Muscle of back (tissue), 11 donors: ENCODE measurements around the gene NDEL1. TPM values are rescaled to one million over a fixed set of nuclear protein-coding genes. Genes with fewer than 3 reads are reported as not detected.

Experiments used
- DNase-seq, 3 donors: peaks; one replicate each; pipeline versions ENCODE4 v3.0.0 to v3.0.0-alpha.2; 2013
- polyA plus RNA-seq, 10 donors: library from polyadenylated mRNA; unstranded; fragments of 120-200 nt; gene quantifications; one replicate each; pipeline ENCODE4 v1.2.1, GENCODE V29; 2013; ENCODE audit not compliant: insufficient read length in 10 of 10

Gene NDEL1
- polyA plus RNA-seq, 10 donors: 41.1 to 65.0 (median 52.6) TPM

GRCh38 chr17:8476741-8477140, 41.1 kb downstream of the NDEL1 start:
- no peak for DNase-seq

DNA sequence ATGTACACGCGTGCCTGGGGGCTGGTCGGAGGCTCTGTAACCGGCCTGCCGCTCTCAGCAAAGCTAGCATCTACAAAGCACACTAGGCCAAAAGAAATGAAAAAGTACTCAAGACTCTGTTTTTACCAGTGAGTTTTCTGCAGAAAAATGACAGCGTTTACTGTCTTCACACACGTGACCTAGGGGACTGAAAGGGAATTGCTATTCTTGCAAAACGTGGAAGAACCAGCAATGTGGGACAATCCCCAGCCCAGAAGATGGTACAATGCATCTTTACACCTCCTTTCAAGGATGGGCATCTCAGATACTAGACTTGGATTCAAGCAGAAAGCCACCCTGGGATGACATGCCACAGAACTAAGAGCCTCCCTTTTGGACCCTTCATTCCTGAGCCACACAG, 41.5 kb downstream of the NDEL1 start:
- no peak for DNase-seq

DNA sequence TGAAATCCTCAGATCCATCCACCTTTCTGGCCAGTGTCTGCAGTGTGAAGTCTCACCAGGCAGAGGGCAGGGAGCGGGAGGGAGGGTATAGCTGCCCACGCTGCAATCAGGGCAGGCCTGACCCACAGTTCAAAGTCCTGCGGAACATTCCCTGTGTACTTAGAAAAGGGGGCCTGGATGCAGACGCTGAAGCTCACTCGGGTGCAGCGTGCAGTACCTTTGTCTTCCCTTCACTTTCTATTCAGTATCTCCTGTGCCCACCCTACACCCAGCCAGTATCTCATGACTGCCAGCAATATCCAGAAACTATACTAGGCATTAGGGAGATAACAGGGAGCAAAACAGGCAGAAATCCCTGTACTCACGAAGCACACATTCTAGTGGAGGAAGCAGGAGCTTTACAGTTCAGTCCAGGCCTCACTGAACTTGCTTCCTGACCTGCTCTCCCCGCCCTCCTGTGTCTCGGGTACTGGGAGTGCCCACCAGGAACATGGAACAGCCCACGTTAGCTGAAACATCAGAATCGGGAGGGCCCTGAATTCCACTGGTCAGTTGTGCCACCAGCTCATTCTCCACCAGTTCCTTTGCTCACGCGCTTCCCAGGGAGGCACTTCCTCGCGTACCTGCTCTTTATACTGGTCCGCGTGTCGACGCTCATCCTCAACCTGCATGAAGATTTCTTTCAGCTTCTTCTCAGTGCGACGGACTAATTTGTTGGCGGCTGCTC, 42.2 kb downstream of the NDEL1 start:
- DNase-seq: no peak

DNA sequence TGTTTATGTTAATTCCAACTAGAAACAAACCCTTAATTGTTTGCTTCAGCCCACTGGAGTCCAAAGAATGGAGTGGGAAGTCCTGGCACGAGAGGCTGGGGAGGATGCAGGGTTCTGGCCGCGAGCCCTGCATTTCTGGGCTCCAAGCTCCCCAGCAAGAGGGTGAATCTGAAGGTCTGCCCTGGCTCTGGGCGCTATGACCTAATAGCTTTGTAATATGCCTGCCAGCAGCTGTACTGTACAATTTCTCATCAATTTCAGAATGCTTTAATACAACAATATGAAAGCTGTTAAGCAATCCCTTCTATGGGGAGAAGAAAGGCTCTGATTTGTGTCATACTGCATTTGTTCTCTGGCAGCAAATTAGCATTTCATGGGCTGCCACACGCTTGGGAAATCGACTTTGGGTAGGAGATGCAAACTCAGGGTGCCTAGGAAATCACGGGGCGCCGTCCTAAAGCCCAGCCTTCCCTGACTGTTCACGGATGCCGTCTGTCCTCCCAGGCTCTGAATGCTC, 43.8 kb downstream of the NDEL1 start:
- no peak for DNase-seq

DNA sequence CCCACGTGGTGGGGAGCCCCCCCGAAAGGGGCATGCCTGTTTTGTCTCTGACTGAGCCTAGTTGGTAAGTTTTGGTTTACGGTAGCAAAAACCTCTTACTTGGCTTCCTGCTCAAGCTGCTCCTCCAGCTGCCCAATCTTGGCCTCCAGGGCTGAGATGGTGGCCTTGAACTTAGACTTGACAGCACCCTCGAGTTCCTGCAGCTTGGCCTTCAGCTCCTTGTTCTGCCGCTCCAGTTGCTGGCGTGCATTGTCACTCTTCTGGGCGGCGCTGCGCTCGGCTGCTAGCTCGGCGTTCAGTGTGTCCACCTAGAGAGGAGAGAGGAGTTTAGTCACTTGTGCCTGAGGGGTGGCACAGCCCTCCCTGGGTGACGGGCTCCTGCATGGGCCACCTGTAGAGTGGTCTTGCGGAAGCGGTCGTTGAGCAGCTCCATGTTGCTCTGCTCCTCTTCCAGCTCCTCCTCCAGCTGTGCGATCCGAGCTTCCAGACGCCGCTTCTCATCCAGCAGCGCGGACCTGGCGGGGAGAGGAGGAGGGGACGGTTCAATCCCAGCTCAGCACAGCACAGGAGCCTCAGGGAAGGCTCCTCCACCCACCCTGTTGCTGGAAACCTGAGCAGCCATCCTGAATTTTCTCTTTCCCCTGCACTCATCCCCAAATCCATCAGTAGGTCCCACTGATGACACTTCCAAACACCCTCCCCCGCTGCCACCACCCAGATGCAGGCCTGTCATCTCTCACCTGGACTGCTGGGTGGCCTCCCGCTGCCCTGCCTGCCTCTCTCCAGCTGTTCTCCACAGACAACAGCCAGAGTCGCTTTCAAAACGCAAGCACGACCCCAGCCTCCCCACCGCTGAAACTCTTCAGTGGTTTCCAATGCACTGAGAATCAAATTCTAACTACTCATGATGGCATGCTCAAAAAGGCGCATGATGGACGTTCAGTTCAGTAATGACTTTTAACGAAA, 44.6 kb downstream of the NDEL1 start:
- no peak for DNase-seq

DNA sequence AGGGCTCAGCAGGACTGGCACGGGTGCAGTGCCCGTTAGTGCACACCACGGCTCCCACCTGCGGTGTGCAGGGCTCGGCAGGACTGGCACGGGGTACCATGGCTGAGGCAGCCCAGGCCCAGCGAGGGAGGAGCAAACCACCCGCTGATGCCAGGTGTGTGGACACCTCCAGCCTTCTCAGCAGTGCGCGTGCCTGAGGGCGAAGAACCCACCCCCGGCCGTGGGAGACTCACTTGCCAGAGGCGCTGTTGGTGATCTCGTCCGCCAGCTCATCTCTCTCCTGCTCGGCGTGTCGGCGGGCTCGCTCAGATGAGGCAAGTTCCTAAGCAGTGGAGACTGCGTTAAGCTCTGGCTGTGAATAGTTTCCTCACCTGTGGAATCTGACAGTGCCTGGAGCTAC, 45.4 kb downstream of the NDEL1 start:
- no peak for DNase-seq

- no peak for DNase-seq
Measured at GRCh38 chr17:8481703-8482102, 46.0 kb downstream of the NDEL1 start.

- DNase-seq: no peak
Measured at GRCh38 chr17:8482546-8482945, 46.9 kb downstream of the NDEL1 start.

DNA sequence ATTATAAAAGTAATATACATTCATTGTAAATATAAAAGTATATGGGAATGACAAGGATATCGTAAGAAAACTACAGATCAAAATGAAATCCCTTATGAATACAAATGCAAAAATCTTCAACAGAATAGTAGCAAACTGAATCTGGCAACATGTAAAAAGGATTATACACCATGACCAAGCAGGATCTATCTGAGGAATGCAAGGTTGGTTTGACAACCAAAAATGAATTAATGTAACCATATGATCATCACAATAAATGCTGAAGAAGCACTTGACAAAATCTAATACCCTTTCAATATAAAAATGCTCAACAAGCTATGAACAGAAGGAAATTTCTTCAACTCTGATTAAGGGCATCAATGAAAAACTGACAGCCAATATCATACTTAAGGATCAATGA, 48.8 kb downstream of the NDEL1 start:
- no peak for DNase-seq

DNA sequence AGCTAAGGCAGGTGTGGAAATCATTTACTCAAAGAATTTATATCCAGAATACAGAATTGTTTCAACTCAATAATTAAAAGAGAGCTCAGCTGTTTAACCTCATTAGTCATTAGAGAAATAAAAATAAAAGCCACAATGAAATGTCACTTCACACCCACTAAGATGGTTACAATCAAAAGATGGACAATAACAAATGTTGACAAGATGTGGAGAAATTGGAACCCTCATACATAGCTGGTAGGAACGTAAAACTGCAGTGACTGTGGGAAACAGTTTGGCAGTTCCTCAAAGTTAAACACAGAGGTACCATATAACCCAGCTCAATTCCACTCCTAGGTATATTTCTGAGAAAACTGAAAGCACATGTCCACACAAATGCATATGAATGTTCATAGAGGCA, 49.8 kb downstream of the NDEL1 start:
- no peak for DNase-seq

DNA sequence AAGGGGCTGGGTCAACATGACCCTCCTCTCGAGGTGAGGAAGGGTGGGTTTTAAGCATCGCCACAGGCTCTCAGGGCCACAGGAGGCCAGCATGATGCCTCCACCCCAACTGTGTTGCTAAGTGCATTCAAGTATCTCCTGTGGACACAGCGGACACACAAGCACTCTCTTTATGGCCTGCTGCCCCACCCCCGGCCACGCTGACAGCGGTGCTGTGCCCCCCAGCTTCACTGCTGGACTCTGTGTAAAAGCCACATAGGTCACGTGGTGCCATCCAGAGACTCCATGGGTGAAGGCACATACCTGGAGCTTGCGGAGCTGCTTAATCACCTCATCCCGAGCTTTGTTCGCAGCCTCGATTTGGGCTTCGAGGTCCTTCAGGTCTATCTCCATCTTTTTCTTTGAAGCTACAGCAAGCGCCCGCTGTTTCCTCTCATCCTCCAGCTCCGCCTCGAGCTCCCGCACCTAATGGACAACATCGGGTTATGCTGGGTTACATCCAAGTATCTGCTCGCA, 51.5 kb downstream of the NDEL1 start:
- no peak for DNase-seq

DNA sequence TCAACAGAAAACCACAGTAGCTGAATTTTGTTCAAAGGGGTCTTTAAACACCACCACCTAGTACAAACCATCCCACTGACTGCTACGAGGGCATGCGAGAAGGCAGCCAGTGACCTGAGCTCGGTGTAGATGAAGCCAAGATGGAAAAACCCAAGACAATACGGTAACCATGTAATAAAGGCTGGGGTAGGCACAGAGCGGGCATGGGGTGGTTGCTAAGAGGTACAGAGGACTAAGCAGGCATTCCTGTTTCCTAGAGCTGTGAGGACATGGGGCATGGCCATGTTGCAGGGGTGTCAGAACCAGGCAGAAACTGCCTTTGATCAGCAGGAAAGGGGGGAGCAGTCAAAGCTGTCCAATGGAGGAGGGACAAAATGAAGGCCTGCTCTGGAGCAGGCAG, 52.1 kb downstream of the NDEL1 start:
- DNase-seq: no peak

- DNase-seq: no peak
Measured at GRCh38 chr17:8488491-8488890, 52.8 kb downstream of the NDEL1 start.

DNA sequence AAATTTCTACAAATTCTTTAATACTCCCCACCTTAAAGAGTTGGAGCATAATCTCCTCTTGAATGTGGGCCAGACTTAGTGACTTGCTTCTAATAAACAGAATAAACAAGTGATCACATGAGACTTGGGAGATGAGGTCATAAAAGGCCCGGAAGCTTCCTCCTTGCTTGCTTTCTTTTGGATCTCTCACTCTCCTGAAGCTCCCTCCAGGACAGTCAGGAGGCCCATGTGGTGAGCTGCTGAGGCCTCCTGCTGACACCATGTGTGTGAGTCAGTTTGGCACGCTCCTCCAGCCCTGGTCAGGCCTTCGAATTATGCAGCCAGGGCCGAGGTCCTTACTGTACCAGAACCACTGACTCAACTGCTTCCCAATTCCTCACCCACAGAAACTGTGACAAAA, 53.2 kb downstream of the NDEL1 start:
- peak in 2 of 3 donors; percentile 64 to 74 for DNase-seq

DNA sequence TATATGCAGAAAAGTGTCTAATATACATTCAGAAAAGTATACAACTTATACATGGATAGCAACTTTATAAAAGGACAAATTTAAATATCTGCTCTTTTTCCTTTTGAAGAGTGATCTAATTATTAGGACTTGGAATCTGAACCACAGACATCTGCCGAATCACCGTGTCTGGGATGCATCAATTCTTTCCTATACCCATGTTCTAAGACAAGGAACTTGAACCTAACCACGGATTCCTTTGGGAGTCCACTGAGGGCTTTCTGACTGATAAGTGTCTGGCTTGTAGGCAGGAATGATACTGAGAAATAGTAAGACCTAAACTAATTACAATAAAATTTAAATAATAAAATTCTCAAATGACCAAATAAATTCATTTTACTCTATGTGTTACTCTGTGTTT, 54.2 kb downstream of the NDEL1 start:
- DNase-seq: no peak

GRCh38 chr17:8490256-8491023, 54.8 kb downstream of the NDEL1 start:
- DNase-seq: no peak

GRCh38 chr17:8492121-8492520, 56.4 kb downstream of the NDEL1 start:
- no peak for DNase-seq

- no peak for DNase-seq
Measured at GRCh38 chr17:8494021-8494420, 58.3 kb downstream of the NDEL1 start.

- DNase-seq: no peak
Measured at GRCh38 chr17:8494506-8495111, 58.9 kb downstream of the NDEL1 start.

DNA sequence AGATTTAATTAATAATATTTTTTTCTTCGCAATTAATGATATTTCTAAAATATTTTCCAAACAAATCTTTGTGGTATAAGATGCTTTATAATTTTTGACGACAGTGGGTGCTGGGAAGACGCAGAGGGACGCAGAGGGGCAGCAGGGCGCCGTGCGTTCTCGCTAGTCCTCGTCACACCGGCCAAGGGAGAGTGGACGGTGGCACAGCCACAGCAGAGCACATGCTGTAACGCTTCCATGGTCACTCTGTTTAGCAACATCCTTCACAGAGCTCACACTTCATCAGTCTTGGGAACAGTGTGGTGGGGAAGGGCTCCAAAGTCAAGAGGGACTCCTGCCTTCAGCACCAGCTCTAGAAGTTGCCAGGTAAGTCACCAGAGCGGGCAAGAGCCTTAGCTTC, 60.4 kb downstream of the NDEL1 start:
- DNase-seq: no peak

- DNase-seq: no peak
Measured at GRCh38 chr17:8499171-8499570, 63.5 kb downstream of the NDEL1 start.
